HCT116 (cell line): ENCODE results near the gene KSR2. TPM values are rescaled to one million over a fixed set of nuclear protein-coding genes. Genes with fewer than 3 reads are reported as not detected.

ENCODE experiments used
- ATAC-seq: fragments of 200-7000 bp; cut with Tn5 transposase; 2 replicates; pipeline ENCODE4 v1.9.1; 2020; ENCODE audit warnings: mild to moderate bottlenecking, moderate library complexity
- BruUV-seq: library from RNA; stranded (reverse); fragments of 400-500 nt; replicated peaks from 2 replicates; lab custom pipeline; 2021; lab: Mats Ljungman, UMichigan
- CTCF ChIA-PET: fragments of 300-600 bp; sonication (Branson Sonifier 250); formaldehyde crosslinking; loops from one replicate; lab custom pipeline; 2021; ENCODE audit warnings: antibody characterized with exemption; lab: Charles Lee
- POLR2A ChIA-PET: fragments of 300-600, 350-600 bp; sonication (Branson Sonifier 250); formaldehyde crosslinking; loops from one replicate; lab custom pipeline; 2021; ENCODE audit warnings: antibody characterized with exemption; lab: Charles Lee
- RAD21 ChIA-PET, 2 experiments: fragments of 300-600 bp; sonication (Branson Sonifier 250); formaldehyde crosslinking; loops; one replicate each; lab custom pipeline; 2023; ENCODE audit warnings: low total read pairs in 2 of 2; ENCODE audit not compliant: uncharacterized antibody in 2 of 2, unreplicated experiment in 2 of 2, low non-redundant PET in 1 of 2; lab: Charles Lee
- DNase-seq: peaks from one replicate; pipeline ENCODE4 v3.0.0-alpha.2; 2010; ENCODE audit warnings: low read depth, low spot score
- H2AFZ ChIP-seq: fragments of 200-600 bp; shearing (Covaris generic), sonication (generic); 2 replicates; pipeline ENCODE4 v1.6.1; 2017; ENCODE audit warnings: low read depth, mixed run types, mixed read lengths, antibody characterized with exemption, low read length; ENCODE audit not compliant: poor library complexity, severe bottlenecking
- H3K27ac ChIP-seq: 2 replicates; pipeline ENCODE4 v1.5.1; 2012; ENCODE audit warnings: low read depth, low read length
- H3K27me3 ChIP-seq: fragments of 200-600 bp; sonication (generic); 2 replicates; pipeline ENCODE4 v1.6.1; 2016; ENCODE audit warnings: mixed run types, low read length, mixed read lengths; ENCODE audit not compliant: insufficient read depth
- H3K36me3 ChIP-seq, 2 experiments: fragments of 200-500 bp in 1 of 2; fragments of 200-600 bp in 1 of 2; sonication (Bioruptor generic) in 1 of 2; sonication (generic) in 1 of 2; 2 replicates each; pipeline versions ENCODE4 v1.5.1 to v1.6.1; 2014 to 2016; ENCODE audit warnings: low read length in 2 of 2, inconsistent platforms in 1 of 2, mixed read lengths in 1 of 2, mixed run types in 1 of 2; ENCODE audit not compliant: insufficient read depth in 2 of 2, control insufficient read depth in 1 of 2
- H3K4me1 ChIP-seq, 2 experiments: fragments of 200-600 bp in 1 of 2; sonication (generic) in 1 of 2; 2 replicates each; pipeline versions ENCODE4 v1.5.1 to v1.6.1; 2012 to 2017; ENCODE audit warnings: low read length in 2 of 2, inconsistent platforms in 1 of 2, mild to moderate bottlenecking in 1 of 2, mixed read lengths in 1 of 2, mixed run types in 1 of 2, moderate library complexity in 1 of 2; ENCODE audit not compliant: insufficient read depth in 2 of 2, control insufficient read depth in 1 of 2
- H3K4me2 ChIP-seq: fragments of 200-600 bp; sonication (generic); 2 replicates; pipeline ENCODE4 v1.6.1; 2017; ENCODE audit warnings: mixed run types, low read length, mixed read lengths
- H3K4me3 ChIP-seq, 2 experiments: fragments of 200-600 bp in 1 of 2; sonication (generic) in 1 of 2; replicated peaks in 1 of 2; 2 replicates each; pipeline ENCODE4 v1.5.1; 2011 to 2016; ENCODE audit warnings: low read length in 2 of 2, control low read depth in 1 of 2, low read depth in 1 of 2, mild to moderate bottlenecking in 1 of 2, mixed read lengths in 1 of 2, mixed run types in 1 of 2
- H3K79me2 ChIP-seq: fragments of 200-600 bp; sonication (generic); 2 replicates; pipeline ENCODE4 v1.6.1; 2017; ENCODE audit warnings: mild to moderate bottlenecking, mixed run types, low read length, moderate library complexity, mixed read lengths; ENCODE audit not compliant: insufficient read depth
- H3K9ac ChIP-seq: fragments of 200-600 bp; sonication (generic); 2 replicates; pipeline ENCODE4 v1.6.1; 2016; ENCODE audit warnings: low read length, mixed read lengths
- H3K9me2 ChIP-seq: fragments of 200-600 bp; sonication (generic), shearing (Covaris generic); 2 replicates; pipeline ENCODE4 v1.6.1; 2017; ENCODE audit warnings: mixed run types, mild to moderate bottlenecking, moderate library complexity; ENCODE audit not compliant: insufficient read depth
- H3K9me3 ChIP-seq, 2 experiments: fragments of 200-500 bp in 1 of 2; fragments of 200-600 bp in 1 of 2; sonication (Bioruptor generic) in 1 of 2; sonication (generic) in 1 of 2; 2 replicates each; pipeline ENCODE4 v1.6.1; 2014 to 2017; ENCODE audit warnings: low read length in 2 of 2, mixed read lengths in 2 of 2, inconsistent platforms in 1 of 2, low read depth in 1 of 2, mild to moderate bottlenecking in 1 of 2, mixed run types in 1 of 2, moderate library complexity in 1 of 2; ENCODE audit not compliant: control insufficient read depth in 1 of 2, insufficient read depth in 1 of 2
- H4K20me1 ChIP-seq: fragments of 200-600 bp; sonication (generic), shearing (Covaris generic); 2 replicates; pipeline ENCODE4 v1.6.1; 2017; ENCODE audit warnings: mixed run types, mild to moderate bottlenecking, moderate library complexity; ENCODE audit not compliant: insufficient read depth
- ATF3 ChIP-seq: IDR thresholded peaks from 2 replicates; pipeline ENCODE4 v1.6.1; 2012
- CEBPB ChIP-seq: IDR thresholded peaks from 2 replicates; pipeline ENCODE4 v1.6.1; 2012; ENCODE audit warnings: low read depth
- CTCF ChIP-seq, 3 experiments: fragments of 200-600 bp in 1 of 3; sonication (generic) in 1 of 3; IDR thresholded peaks in 2 of 3; conservative IDR thresholded peaks in 1 of 3; 2 replicates each; pipeline ENCODE4 v1.5.1; 2012 to 2017; ENCODE audit warnings: low read depth in 2 of 3, low read length in 2 of 3, antibody characterized with exemption in 1 of 3, borderline replicate concordance in 1 of 3, control low read depth in 1 of 3, mild to moderate bottlenecking in 1 of 3, mixed read lengths in 1 of 3, mixed run types in 1 of 3, moderate library complexity in 1 of 3; ENCODE audit not compliant: insufficient read depth in 1 of 3
- EGR1 ChIP-seq: IDR thresholded peaks from 2 replicates; pipeline ENCODE4 v1.6.1; 2012; ENCODE audit warnings: low read depth
- EZH2phosphoT487 ChIP-seq: fragments of 200-600 bp; IDR thresholded peaks from 2 replicates; pipeline ENCODE4 v1.6.1; 2018; ENCODE audit warnings: antibody characterized with exemption, borderline replicate concordance
- MAX ChIP-seq: IDR thresholded peaks from 2 replicates; pipeline ENCODE4 v1.6.1; 2012
- POLR2AphosphoS5 ChIP-seq: IDR thresholded peaks from 2 replicates; pipeline ENCODE4 v1.6.1; 2011; ENCODE audit warnings: mild to moderate bottlenecking, low read depth, low read length, moderate library complexity
- REST ChIP-seq: IDR thresholded peaks from 2 replicates; pipeline ENCODE4 v1.6.1; 2012; ENCODE audit warnings: low read depth
- SIN3A ChIP-seq: IDR thresholded peaks from 2 replicates; pipeline ENCODE4 v1.6.1; 2012; ENCODE audit warnings: low read depth
- SP1 ChIP-seq: IDR thresholded peaks from 2 replicates; pipeline ENCODE4 v1.6.1; 2012; ENCODE audit warnings: low read depth
- intact Hi-C: fragments of 100-400 bp; cut with micrococcal nuclease; formaldehyde crosslinking; loops from 2 replicates; pipeline ENCODE4 v1.10.0; 2022
- total RNA-seq: library from RNA; stranded (reverse); gene quantifications from one replicate; pipeline ENCODE4 v1.2.1, GENCODE V29; 2021; ENCODE audit not compliant: unreplicated experiment

The KSR2 gene
- total RNA-seq, 1 experiment from 2014 or later, result 10.1 TPM

GRCh38 chr12:117789195-117789912 is 179.4 kb downstream of the KSR2 start:
- no peak overlapping the region for H3K9ac ChIP-seq
- H3K9me2 ChIP-seq, result no peaks in the 10 kb centered on the region
- RAD21 ChIA-PET, result no interaction called here
- no peak for ATAC-seq
- peaks cover 0 to 5% of the 10 kb centered on the region in 2 experiments; a peak in 1 of 4 replicates for H3K9me3 ChIP-seq
- BruUV-seq, result no TSS peak
- no peak for DNase-seq
- intact Hi-C loops, result no loop called here
- POLR2A ChIA-PET, result no interaction called here
- no peaks in the 10 kb centered on the region for H3K4me1 ChIP-seq
- no peaks in the 10 kb centered on the region for H3K27me3 ChIP-seq
- TF ChIP-seq EZH2phosphoT487 (no peak), MAX (no peak), REST (no peak), CEBPB (no peak)
- TF ChIP-seq, all 23 proteins: peak for 0
- Histone ChIP-seq H3K4me2 (no peak overlapping the region), H3K79me2 (no peaks in the 10 kb centered on the region), H3K4me3 (no peak overlapping the region), H4K20me1 (no peaks in the 10 kb centered on the region), H3K36me3 (no peaks in the 10 kb centered on the region), H2AFZ (no peak overlapping the region), H3K27ac (no peak overlapping the region)
- CTCF ChIA-PET, result no interaction called here

- Histone ChIP-seq H2AFZ (no peak overlapping the region), H3K9me3 (no peaks in the 10 kb centered on the region), H3K4me2 (no peak overlapping the region), H4K20me1 (no peaks in the 10 kb centered on the region), H3K27ac (no peak overlapping the region), H3K9me2 (no peaks in the 10 kb centered on the region), H3K4me3 (no peak overlapping the region), H3K27me3 (no peaks in the 10 kb centered on the region), H3K9ac (no peak overlapping the region), H3K79me2 (no peaks in the 10 kb centered on the region), H3K36me3 (no peaks in the 10 kb centered on the region), H3K4me1 (no peaks in the 10 kb centered on the region)
- DNase-seq (no peak), ATAC-seq (no peak)
- ChIA-PET RAD21 (no interaction called here), CTCF (no interaction called here), POLR2A (no interaction called here)
- intact Hi-C loops, result no loop called here
- BruUV-seq, result no TSS peak
- no peak for TF ChIP-seq POLR2AphosphoS5
- TF ChIP-seq CTCF (IDR thresholded peaks at IDR 0.05 in 2 of 3, conservative IDR thresholded peaks at IDR 0.05 in 1 of 3; ENCODE audit: borderline replicate concordance in 1 of 3, insufficient read depth in 1 of 3, low read depth in 2 of 3, low read length in 2 of 3), result no peak
- no peak for TF ChIP-seq ATF3
- no peak for TF ChIP-seq SIN3A
- TF ChIP-seq SP1, result no peak
- no peak for TF ChIP-seq EGR1
Observed at GRCh38 chr12:117778656-117779055, 190.1 kb downstream of the KSR2 start.
